ENCODE data around the gene RHOJ. TPM values are rescaled to one million over a fixed set of nuclear protein-coding genes. Genes with fewer than 3 reads are reported as not detected.

The RHOJ gene
- polyA plus RNA-seq, 3 donors, result not detected

DNA sequence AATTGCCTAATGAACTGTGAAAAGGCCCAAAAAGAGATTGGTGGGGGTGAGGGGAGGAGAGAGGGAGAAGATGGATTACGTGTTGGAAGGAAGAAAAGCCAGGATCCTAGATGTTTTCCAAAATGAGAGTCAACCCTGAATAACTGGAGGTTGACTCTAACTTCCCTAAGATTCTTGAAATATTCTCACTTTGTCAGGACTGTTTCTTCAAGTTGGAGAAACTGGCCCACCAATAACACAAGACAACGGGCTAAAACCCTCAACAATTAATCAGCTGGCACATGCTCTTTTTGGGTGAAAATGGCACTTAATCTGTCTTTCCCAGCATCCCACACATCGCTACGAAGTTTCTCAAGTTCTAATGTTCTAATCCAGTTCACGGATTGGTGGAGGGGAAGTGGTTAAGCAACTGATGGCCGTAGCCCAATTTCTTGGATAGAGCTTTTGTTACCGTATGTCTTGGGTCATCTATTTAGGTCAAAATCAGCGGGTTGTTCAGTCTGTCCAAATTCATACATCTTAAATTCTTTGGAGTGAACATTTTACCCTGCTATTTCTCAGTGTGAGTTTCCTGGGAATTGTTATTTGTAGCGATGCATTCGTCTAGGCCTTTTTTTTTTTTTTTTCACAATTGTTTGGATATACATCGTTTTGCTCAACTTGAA lies 65.5 kb downstream of the RHOJ start:
- Histone ChIP-seq H3K79me2 (ENCODE audit: insufficient read depth, low read length) (no peaks in the 10 kb centered on the region), H3K9ac (ENCODE audit: insufficient read depth, low read length, poor library complexity, severe bottlenecking) (no peak overlapping the region), H3K4me3 (replicated peaks in 1 of 3; ENCODE audit: low read depth in 2 of 3, low read length in 3 of 3) (no peak overlapping the region), H3K4me1 (ENCODE audit: control insufficient read depth in 1 of 2, insufficient read depth in 2 of 2, low read length in 2 of 2) (no peaks in the 10 kb centered on the region), H3K9me3 (replicated peaks in 1 of 2; ENCODE audit: control insufficient read depth in 1 of 2, insufficient read depth in 1 of 2, low read length in 2 of 2) (no peaks in the 10 kb centered on the region), H4K20me1 (ENCODE audit: insufficient read depth, low read length) (no peaks in the 10 kb centered on the region), H3K4me2 (replicated peaks; ENCODE audit: extremely low read depth, low read length, poor library complexity, severe bottlenecking) (no peak overlapping the region), H3K27me3 (ENCODE audit: control insufficient read depth in 2 of 2, insufficient read depth in 2 of 2, low read length in 2 of 2) (no peaks in the 10 kb centered on the region), H3K27ac (ENCODE audit: low read depth in 1 of 2, low read length in 2 of 2) (no peak overlapping the region), H2AFZ (ENCODE audit: insufficient read depth, low read depth, low read length, poor library complexity, severe bottlenecking) (no peak overlapping the region), H3K36me3 (replicated peaks in 1 of 2; ENCODE audit: control insufficient read depth in 1 of 2, insufficient read depth in 2 of 2, low read length in 2 of 2) (no peaks in the 10 kb centered on the region)
- H3K27me3 Mint-ChIP-seq (ENCODE audit: low read depth in 3 of 3), result peaks cover 1 to 6% (median 3%) of the 10 kb centered on the region in 3 donors
- no peak overlapping the region for H3K27ac Mint-ChIP-seq
- TF ChIP-seq, protein P1, sequence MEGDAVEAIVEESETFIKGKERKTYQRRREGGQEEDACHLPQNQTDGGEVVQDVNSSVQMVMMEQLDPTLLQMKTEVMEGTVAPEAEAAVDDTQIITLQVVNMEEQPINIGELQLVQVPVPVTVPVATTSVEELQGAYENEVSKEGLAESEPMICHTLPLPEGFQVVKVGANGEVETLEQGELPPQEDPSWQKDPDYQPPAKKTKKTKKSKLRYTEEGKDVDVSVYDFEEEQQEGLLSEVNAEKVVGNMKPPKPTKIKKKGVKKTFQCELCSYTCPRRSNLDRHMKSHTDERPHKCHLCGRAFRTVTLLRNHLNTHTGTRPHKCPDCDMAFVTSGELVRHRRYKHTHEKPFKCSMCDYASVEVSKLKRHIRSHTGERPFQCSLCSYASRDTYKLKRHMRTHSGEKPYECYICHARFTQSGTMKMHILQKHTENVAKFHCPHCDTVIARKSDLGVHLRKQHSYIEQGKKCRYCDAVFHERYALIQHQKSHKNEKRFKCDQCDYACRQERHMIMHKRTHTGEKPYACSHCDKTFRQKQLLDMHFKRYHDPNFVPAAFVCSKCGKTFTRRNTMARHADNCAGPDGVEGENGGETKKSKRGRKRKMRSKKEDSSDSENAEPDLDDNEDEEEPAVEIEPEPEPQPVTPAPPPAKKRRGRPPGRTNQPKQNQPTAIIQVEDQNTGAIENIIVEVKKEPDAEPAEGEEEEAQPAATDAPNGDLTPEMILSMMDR (IDR thresholded peaks at IDR 0.05), result no peak
- no peaks in the 10 kb centered on the region for H3K4me1 Mint-ChIP-seq
- H3K36me3 Mint-ChIP-seq, result no peaks in the 10 kb centered on the region
- intact Hi-C loops (cut with micrococcal nuclease), result no loop called here
- H3K4me3 Mint-ChIP-seq, result no peak overlapping the region
- H3K9me3 Mint-ChIP-seq, result peaks cover 0 to 2% (median 2%) of the 10 kb centered on the region in 7 donors
- WGBS (ENCODE audit: insufficient coverage), result 83% methylated on average over 1 of the region's 11 CpGs
- no peak for DNase-seq

DNA sequence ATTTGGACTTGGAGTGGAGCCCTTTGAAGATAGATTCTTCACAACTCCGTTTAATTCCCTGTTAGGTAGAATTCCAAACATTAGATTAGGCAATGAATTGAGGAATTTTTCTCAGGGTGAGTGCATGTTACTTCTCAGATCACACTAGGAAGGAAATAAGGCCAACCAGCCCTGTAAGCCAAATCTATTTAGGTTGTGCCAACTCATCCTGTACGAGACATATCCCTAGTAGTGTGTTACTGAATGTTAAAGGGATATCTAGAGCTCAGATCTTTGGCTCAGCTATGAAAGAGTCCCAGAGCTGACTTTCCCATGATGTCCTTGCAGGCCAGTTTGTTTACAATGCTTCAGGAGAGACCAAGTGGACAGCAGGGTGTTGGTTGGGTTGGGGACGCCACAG lies 68.9 kb downstream of the RHOJ start:
- Histone ChIP-seq H4K20me1 (ENCODE audit: insufficient read depth, low read length) (no peaks in the 10 kb centered on the region), H3K9me3 (replicated peaks in 1 of 2; ENCODE audit: control insufficient read depth in 1 of 2, insufficient read depth in 1 of 2, low read length in 2 of 2) (no peaks in the 10 kb centered on the region), H3K4me1 (ENCODE audit: control insufficient read depth in 1 of 2, insufficient read depth in 2 of 2, low read length in 2 of 2) (no peaks in the 10 kb centered on the region), H3K4me3 (replicated peaks in 1 of 3; ENCODE audit: low read depth in 2 of 3, low read length in 3 of 3) (no peak overlapping the region), H3K27ac (ENCODE audit: low read depth in 1 of 2, low read length in 2 of 2) (no peak overlapping the region), H3K27me3 (ENCODE audit: control insufficient read depth in 2 of 2, insufficient read depth in 2 of 2, low read length in 2 of 2) (no peaks in the 10 kb centered on the region), H3K36me3 (replicated peaks in 1 of 2; ENCODE audit: control insufficient read depth in 1 of 2, insufficient read depth in 2 of 2, low read length in 2 of 2) (no peaks in the 10 kb centered on the region), H3K4me2 (replicated peaks; ENCODE audit: extremely low read depth, low read length, poor library complexity, severe bottlenecking) (no peak overlapping the region), H2AFZ (ENCODE audit: insufficient read depth, low read depth, low read length, poor library complexity, severe bottlenecking) (no peak overlapping the region), H3K9ac (ENCODE audit: insufficient read depth, low read length, poor library complexity, severe bottlenecking) (no peak overlapping the region), H3K79me2 (ENCODE audit: insufficient read depth, low read length) (no peaks in the 10 kb centered on the region)
- WGBS (ENCODE audit: insufficient coverage), result 92% methylated on average over 2 of the region's 3 CpGs
- intact Hi-C loops (cut with micrococcal nuclease), result no loop called here
- H3K36me3 Mint-ChIP-seq, result no peaks in the 10 kb centered on the region
- no peak overlapping the region for H3K27ac Mint-ChIP-seq
- no peak overlapping the region for H3K4me3 Mint-ChIP-seq
- peaks cover 0 to 2% (median 0%) of the 10 kb centered on the region in 7 donors for H3K9me3 Mint-ChIP-seq
- no peak for DNase-seq
- peaks cover 0 to 5% (median 0%) of the 10 kb centered on the region in 3 donors for H3K27me3 Mint-ChIP-seq (ENCODE audit: low read depth in 3 of 3)
- no peaks in the 10 kb centered on the region for H3K4me1 Mint-ChIP-seq
- TF ChIP-seq, protein P1 (IDR thresholded peaks at IDR 0.05), result no peak

All from CD14-positive monocyte (primary cell).